ENCODE measurements around the gene CLDN8. TPM values are rescaled to one million over a fixed set of nuclear protein-coding genes. Genes with fewer than 3 reads are reported as not detected.

The CLDN8 gene
- total and polyA plus RNA-seq, 9 of the 15 experiments (the other 6 are each of a cell fraction or from before 2014, with no cell fraction given): not detected

GRCh38 chr21:30257773-30258172 is 41.9 kb upstream of the CLDN8 start (continued):
- no peak for TF ChIP-seq KDM4B (IDR thresholded peaks at IDR 0.05; ENCODE audit: borderline replicate concordance in 2 of 2, low read depth in 1 of 2)
- no peak for TF ChIP-seq ARID3B (CRISPR knock-in tag; IDR thresholded peaks at IDR 0.05; ENCODE audit: borderline replicate concordance)

- H3K9me1 ChIP-seq (ENCODE audit: control insufficient read depth, insufficient read depth, low read length): no peaks in the 10 kb centered on the region
- CTCF ChIA-PET (ENCODE audit: low intra/inter-chr PET ratio): no interaction called here
- no peak for FAIRE-seq
- TF ChIP-seq NCOA4 (IDR thresholded peaks at IDR 0.05; ENCODE audit: partially characterized antibody) (no peak), TRIM28 (IDR thresholded peaks at IDR 0.05) (no peak), SREBF1 (IDR thresholded peaks at IDR 0.05; ENCODE audit: borderline replicate concordance, low read depth, low read length) (no peak), ETV5 (CRISPR knock-in tag; IDR thresholded peaks at IDR 0.05; ENCODE audit: low read depth) (no peak), MXI1 (IDR thresholded peaks at IDR 0.05; ENCODE audit: low read depth, low read length) (no peak), CCAR2 (IDR thresholded peaks at IDR 0.05; ENCODE audit: low read depth, low read length) (no peak), ADNP (tag; IDR thresholded peaks at IDR 0.05) (no peak), ATF4 (CRISPR knock-in tag; IDR thresholded peaks at IDR 0.05) (no peak), NCOA1 (IDR thresholded peaks at IDR 0.05; ENCODE audit: low read depth) (no peak)
- TF ChIP-seq, protein P1, sequence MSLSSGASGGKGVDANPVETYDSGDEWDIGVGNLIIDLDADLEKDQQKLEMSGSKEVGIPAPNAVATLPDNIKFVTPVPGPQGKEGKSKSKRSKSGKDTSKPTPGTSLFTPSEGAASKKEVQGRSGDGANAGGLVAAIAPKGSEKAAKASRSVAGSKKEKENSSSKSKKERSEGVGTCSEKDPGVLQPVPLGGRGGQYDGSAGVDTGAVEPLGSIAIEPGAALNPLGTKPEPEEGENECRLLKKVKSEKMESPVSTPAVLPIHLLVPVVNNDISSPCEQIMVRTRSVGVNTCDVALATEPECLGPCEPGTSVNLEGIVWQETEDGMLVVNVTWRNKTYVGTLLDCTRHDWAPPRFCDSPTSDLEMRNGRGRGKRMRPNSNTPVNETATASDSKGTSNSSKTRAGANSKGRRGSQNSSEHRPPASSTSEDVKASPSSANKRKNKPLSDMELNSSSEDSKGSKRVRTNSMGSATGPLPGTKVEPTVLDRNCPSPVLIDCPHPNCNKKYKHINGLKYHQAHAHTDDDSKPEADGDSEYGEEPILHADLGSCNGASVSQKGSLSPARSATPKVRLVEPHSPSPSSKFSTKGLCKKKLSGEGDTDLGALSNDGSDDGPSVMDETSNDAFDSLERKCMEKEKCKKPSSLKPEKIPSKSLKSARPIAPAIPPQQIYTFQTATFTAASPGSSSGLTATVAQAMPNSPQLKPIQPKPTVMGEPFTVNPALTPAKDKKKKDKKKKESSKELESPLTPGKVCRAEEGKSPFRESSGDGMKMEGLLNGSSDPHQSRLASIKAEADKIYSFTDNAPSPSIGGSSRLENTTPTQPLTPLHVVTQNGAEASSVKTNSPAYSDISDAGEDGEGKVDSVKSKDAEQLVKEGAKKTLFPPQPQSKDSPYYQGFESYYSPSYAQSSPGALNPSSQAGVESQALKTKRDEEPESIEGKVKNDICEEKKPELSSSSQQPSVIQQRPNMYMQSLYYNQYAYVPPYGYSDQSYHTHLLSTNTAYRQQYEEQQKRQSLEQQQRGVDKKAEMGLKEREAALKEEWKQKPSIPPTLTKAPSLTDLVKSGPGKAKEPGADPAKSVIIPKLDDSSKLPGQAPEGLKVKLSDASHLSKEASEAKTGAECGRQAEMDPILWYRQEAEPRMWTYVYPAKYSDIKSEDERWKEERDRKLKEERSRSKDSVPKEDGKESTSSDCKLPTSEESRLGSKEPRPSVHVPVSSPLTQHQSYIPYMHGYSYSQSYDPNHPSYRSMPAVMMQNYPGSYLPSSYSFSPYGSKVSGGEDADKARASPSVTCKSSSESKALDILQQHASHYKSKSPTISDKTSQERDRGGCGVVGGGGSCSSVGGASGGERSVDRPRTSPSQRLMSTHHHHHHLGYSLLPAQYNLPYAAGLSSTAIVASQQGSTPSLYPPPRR (CRISPR knock-in tag; IDR thresholded peaks at IDR 0.05; ENCODE audit: borderline replicate concordance): no peak
- TF ChIP-seq, protein P2, sequence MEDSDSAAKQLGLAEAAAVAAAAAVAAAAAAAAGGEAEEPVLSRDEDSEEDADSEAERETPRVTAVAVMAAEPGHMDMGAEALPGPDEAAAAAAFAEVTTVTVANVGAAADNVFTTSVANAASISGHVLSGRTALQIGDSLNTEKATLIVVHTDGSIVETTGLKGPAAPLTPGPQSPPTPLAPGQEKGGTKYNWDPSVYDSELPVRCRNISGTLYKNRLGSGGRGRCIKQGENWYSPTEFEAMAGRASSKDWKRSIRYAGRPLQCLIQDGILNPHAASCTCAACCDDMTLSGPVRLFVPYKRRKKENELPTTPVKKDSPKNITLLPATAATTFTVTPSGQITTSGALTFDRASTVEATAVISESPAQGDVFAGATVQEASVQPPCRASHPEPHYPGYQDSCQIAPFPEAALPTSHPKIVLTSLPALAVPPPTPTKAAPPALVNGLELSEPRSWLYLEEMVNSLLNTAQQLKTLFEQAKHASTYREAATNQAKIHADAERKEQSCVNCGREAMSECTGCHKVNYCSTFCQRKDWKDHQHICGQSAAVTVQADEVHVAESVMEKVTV (CRISPR knock-in tag; IDR thresholded peaks at IDR 0.05): no peak
Observed at GRCh38 chr21:30256100-30256499, 40.2 kb upstream of the CLDN8 start.

More at GRCh38 chr21:30256100-30256499, 40.2 kb upstream of the CLDN8 start:
- Histone ChIP-seq H4K20me1 (replicated peaks; ENCODE audit: control insufficient read depth, insufficient read depth, low read length) (no peaks in the 10 kb centered on the region), H3K27me3 (ENCODE audit: control insufficient read depth in 2 of 2, insufficient read depth in 2 of 2, low read length in 2 of 2) (no peaks in the 10 kb centered on the region), H3K4me1 (replicated peaks in 1 of 2; ENCODE audit: control insufficient read depth in 2 of 2, insufficient read depth in 2 of 2, low read length in 2 of 2) (no peaks in the 10 kb centered on the region), H3K79me2 (ENCODE audit: control insufficient read depth, insufficient read depth, low read length) (no peaks in the 10 kb centered on the region), H3K4me2 (ENCODE audit: insufficient read depth, low read length) (no peak overlapping the region), H3K4me3 (no peak overlapping the region), H3K9ac (ENCODE audit: insufficient read depth in 1 of 2, low read depth in 2 of 2, low read length in 2 of 2) (no peak overlapping the region), H2AFZ (ENCODE audit: low read depth, low read length) (no peak overlapping the region), H3K36me3 (ENCODE audit: control insufficient read depth, insufficient read depth, low read length) (no peaks in the 10 kb centered on the region), H3K9me3 (replicated peaks; ENCODE audit: control insufficient read depth, insufficient read depth, low read depth, low read length) (no peaks in the 10 kb centered on the region), H3K27ac (ENCODE audit: extremely low read depth, low read depth, low read length) (no peak overlapping the region)
- in situ Hi-C loops (cut with MboI): no loop called here
- no peak for ATAC-seq
- no peak for DNase-seq (ENCODE audit: extremely low read depth in 1 of 4, low spot score in 3 of 4)
- WGBS (ENCODE audit: insufficient coverage, low coverage, missing lambda C conversion rate): 5% methylated on average over 4 of the region's 4 CpGs
- BruUV-seq (replicated peaks): no TSS peak
- POLR2A ChIA-PET: no interaction called here
- intact Hi-C loops (cut with micrococcal nuclease): no loop called here
